Epithelial cell of esophagus (primary cell): ENCODE results near the gene NRF1.

ENCODE experiments used
- DNase-seq: peaks from one replicate; pipeline ENCODE4 v3.0.0; 2010; ENCODE audit warnings: low read depth
- H3K4me3 ChIP-seq: 2 replicates; pipeline ENCODE4 v1.5.1; 2011; ENCODE audit warnings: mild to moderate bottlenecking, low read length, control low read depth
- TF ChIP-seq, protein P1 (sequence below): IDR thresholded peaks from 2 replicates; pipeline ENCODE4 v1.5.1; 2011; ENCODE audit warnings: low read depth, mild to moderate bottlenecking, low read length, control low read depth, inconsistent platforms; ENCODE audit not compliant: insufficient read depth; ENCODE audit errors: missing control alignments

NRF1 gene

DNA sequence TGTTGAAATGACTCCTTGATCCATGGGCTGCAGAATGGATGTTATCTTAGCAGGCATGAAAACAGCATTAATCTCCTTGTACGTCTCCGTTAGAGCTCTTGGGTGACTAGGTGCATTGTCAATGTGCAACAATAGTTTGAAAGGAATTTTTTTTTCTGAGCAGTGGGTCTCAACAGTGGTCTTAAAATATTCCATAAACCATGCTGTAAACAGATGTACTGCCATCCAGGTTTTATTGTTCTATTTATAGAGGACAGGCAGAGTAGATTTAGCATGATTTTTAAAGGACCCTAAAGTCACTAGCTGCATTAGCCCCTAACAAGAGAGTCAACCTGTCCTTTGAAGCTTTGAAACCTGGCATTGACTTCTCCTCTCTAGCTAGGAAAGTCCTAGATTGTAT is 64.0 kb downstream of the NRF1 start:
- no peak overlapping the region for H3K4me3 ChIP-seq

DNA sequence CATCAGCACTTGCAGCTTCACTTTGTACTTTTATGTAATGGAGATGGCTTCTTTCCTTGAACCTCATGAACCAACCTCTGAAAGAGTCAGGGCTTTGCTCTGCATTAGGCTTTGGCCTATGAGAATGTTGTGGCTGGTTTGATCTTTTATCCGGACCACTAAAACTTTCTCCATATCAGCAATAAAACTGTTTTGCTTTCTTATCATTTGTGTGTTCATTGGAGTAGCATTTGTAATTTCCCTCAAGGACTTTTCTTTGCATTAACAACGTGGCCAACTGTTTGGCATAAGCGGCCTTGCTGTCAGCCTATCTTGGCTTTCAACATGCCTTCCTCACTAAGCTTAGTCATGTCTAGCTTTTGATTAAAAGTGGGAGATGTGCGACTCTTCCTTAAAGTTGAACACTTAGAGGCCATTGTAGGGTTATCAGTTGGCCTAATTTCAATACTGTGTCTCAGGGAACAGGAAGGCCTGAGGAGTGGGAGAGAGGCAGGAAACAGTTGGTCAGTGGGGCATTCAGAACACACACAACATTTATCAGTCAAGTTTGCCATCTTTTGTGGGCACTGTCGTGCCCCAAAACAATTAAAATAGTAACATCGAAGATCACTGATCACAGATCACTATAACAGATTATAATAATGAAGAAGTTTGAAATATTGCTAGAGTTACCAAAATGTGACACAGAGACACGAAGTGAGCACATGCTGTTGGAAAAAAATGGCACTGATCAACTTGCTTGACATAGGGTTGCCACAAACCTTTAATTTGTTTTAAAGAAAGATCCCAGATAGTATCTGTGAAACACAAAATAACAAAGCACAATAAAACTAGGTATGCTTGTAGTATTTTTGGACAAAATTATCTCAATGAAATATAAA is 64.7 kb downstream of the NRF1 start:
- no peak for DNase-seq
- TF ChIP-seq, protein P1, sequence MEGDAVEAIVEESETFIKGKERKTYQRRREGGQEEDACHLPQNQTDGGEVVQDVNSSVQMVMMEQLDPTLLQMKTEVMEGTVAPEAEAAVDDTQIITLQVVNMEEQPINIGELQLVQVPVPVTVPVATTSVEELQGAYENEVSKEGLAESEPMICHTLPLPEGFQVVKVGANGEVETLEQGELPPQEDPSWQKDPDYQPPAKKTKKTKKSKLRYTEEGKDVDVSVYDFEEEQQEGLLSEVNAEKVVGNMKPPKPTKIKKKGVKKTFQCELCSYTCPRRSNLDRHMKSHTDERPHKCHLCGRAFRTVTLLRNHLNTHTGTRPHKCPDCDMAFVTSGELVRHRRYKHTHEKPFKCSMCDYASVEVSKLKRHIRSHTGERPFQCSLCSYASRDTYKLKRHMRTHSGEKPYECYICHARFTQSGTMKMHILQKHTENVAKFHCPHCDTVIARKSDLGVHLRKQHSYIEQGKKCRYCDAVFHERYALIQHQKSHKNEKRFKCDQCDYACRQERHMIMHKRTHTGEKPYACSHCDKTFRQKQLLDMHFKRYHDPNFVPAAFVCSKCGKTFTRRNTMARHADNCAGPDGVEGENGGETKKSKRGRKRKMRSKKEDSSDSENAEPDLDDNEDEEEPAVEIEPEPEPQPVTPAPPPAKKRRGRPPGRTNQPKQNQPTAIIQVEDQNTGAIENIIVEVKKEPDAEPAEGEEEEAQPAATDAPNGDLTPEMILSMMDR, result no peak
- no peak overlapping the region for H3K4me3 ChIP-seq

More for the DNA sequence above, 64.0 kb downstream of the NRF1 start:
- no peak for DNase-seq
- TF ChIP-seq, protein P1, result no peak

DNA sequence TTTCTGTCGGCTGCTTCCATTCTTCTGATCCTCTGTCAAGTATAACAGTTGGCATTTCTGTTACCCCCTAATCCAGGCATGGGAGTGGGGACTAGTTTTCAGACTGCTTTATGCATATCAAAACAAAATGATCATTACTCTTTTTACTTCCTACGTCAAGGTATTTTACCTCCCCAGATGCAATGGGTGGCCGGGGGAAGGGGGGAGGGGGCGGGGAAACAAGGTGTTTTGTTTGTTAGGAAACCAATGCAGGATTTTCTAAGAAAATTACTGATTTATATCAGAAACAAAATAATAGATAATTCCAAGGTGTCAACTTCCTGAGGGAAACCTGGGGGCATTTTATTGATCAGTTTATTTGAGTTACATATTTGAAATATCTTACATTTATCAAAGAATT is 66.3 kb downstream of the NRF1 start:
- TF ChIP-seq, protein P1, result no peak
- H3K4me3 ChIP-seq, result no peak overlapping the region
- no peak for DNase-seq

DNA sequence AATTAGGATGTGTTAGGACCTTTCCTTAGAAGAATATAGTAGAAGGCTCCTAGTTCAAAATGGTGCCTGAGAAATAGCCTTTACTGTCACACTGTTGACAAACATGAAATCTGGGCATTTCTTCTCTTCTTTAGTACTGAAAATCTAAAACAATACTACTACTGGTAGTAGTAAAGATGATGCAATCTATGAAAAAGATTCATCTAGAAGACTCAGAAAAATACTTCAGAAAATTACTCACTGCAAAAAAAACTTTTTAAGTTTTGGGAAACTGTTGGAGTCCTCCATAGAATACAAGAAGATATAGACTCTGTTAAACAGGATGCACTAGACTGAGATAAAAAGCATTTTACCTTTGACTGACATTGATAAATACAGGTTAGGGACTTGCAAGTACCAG is 67.1 kb downstream of the NRF1 start:
- TF ChIP-seq, protein P1, result no peak
- H3K4me3 ChIP-seq, result no peak overlapping the region
- DNase-seq, result no peak

DNA sequence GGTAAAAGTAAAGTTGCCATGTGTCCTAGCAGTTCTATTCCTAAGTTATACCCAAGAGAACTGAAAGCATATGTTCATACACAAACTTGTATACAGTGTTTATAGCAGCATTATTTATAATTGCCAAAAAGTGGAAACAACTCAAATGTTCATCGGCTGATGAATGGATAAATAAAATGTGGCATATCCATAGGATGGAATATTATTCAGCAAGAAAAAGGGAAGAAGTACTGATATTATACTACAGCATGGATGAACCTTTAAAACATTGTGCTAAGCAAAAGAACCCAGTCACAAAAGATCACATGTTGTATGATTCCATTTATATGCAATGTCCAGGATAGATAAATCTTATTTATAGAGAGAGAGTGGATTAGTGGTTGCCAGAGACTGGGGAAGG is 68.9 kb downstream of the NRF1 start:
- H3K4me3 ChIP-seq, result no peak overlapping the region
- DNase-seq, result no peak
- TF ChIP-seq, protein P1, result no peak

DNA sequence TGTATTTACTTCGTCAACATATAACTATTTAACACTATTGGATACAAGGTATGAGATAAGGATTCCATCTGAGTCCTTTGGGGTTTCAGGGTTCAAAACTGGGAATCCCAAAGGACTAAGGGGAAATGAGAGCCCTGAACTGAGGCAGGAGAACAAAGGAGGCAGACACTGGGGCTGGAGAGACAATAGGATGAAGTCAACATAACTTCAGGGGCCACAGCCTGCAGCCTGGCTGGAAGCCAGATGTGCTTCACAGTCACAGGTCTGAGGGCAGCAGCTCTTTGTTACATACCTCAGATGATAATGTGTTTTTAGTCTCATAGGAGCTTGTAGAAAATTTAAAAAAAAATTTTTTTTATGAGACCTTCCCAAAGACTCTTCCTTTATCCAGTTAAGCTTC is 73.3 kb downstream of the NRF1 start:
- TF ChIP-seq, protein P1, result no peak
- H3K4me3 ChIP-seq, result no peak overlapping the region

DNA sequence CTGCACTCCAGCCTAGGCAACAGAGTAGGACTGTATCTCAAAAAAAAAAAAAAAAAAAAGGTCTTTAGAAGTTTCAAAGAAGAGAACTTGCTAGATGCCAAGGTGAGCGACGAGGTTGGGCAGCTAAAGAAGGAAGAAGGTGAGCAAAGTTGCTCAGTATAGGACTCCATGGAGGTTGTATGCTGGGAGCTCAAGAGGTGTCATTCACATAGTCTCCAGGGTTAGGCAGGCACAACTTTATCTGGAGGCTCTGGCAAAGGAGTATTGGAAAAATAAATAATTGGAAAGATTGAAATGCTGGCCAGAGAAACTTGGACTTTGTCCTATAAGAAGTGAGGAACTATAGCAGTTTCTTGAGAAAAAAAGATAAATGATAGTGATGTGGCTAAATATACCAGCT is 74.5 kb downstream of the NRF1 start:
- no peak for DNase-seq
- H3K4me3 ChIP-seq, result no peak overlapping the region
- TF ChIP-seq, protein P1, result no peak

More for the DNA sequence above, 73.3 kb downstream of the NRF1 start:
- no peak for DNase-seq
